ENCODE data around the gene CCDC32.

DNA sequence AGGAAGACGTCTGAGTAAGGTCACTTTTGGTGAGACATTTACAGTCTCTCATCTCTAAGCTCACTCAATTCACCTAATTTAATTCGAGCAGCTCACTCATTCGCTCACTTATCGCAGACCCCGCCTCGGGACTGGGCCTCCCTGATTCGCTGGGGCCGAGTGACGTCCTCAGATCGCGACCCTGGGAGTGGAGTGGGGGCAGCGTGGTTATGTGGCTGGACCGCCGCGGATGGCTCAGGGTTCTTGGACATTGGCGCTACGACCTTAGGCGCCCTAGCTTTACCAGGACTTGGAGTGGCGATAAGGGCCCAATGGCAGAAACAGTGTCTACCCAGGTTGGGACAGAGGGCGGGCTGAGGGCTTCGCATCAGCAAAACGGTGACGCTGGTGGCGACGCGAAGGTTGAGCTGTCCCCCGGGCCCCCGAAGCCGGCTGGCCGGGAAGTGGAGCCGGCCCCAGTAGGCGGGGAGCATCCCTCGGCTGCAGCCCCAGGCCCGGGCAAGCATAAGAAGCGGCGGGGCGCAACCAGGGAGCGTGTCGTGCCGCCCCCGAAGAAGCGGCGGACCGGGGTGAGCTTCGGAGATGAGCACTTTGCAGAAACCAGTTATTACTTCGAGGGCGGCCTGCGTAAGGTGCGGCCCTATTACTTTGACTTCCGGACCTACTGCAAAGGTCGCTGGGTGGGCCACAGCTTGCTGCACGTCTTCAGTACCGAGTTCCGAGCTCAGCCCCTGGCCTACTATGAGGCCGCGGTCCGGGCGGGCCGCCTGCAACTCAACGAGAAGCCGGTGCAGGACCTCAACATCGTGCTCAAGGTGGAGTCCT, 4.5 kb upstream of the CCDC32 start, which contains the start of gene RPUSD2:
- no peak for TF ChIP-seq TCF7 (IDR thresholded peaks at IDR 0.05; ENCODE audit: low read depth)
- TF ChIP-seq NR2F1 (CRISPR knock-in tag; IDR thresholded peaks at IDR 0.05): no peak
